Gastroesophageal sphincter (tissue), 3 donors: ENCODE data around the gene ALG12.

ENCODE experiments used
- EP300 ChIP-seq: sonication (generic); formaldehyde crosslinking; IDR thresholded peaks from one replicate; pipeline ENCODE4 v1.6.1; 2017; ENCODE audit warnings: antibody characterized with exemption, mild to moderate bottlenecking
- POLR2A ChIP-seq, 2 donors: fragments of 450-650 bp; IDR thresholded peaks; one replicate each; pipeline ENCODE4 v1.6.1; 2017; ENCODE audit warnings: antibody characterized with exemption in 2 of 2, mild to moderate bottlenecking in 2 of 2, moderate library complexity in 1 of 2
- TF ChIP-seq, protein P1 (sequence below), 4 experiments: fragments of 200-600 bp in 2 of 4; fragments of 450-650 bp in 2 of 4; sonication (generic) in 1 of 4; IDR thresholded peaks; one replicate each; pipeline ENCODE4 v1.5.1; 2017 to 2019; ENCODE audit warnings: antibody characterized with exemption in 4 of 4, mild to moderate bottlenecking in 2 of 4, moderate library complexity in 2 of 4

GRCh38 chr22:49885281-49885680 is 33.0 kb downstream of the ALG12 start:
- TF ChIP-seq, protein P1, sequence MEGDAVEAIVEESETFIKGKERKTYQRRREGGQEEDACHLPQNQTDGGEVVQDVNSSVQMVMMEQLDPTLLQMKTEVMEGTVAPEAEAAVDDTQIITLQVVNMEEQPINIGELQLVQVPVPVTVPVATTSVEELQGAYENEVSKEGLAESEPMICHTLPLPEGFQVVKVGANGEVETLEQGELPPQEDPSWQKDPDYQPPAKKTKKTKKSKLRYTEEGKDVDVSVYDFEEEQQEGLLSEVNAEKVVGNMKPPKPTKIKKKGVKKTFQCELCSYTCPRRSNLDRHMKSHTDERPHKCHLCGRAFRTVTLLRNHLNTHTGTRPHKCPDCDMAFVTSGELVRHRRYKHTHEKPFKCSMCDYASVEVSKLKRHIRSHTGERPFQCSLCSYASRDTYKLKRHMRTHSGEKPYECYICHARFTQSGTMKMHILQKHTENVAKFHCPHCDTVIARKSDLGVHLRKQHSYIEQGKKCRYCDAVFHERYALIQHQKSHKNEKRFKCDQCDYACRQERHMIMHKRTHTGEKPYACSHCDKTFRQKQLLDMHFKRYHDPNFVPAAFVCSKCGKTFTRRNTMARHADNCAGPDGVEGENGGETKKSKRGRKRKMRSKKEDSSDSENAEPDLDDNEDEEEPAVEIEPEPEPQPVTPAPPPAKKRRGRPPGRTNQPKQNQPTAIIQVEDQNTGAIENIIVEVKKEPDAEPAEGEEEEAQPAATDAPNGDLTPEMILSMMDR (IDR thresholded peaks at IDR 0.05), result no peak
- TF ChIP-seq EP300 (no peak), POLR2A (IDR thresholded peaks at IDR 0.05) (no peak)
